OCI-LY1 (cell line): Measurements from ENCODE around the gene KBTBD12.

Experiments
- CTCF ChIP-seq: fragments of 200-600 bp; sonication (generic), shearing (Covaris generic); IDR thresholded peaks from 2 replicates; pipeline ENCODE4 v1.5.1; 2017; ENCODE audit warnings: mild to moderate bottlenecking, antibody characterized with exemption, low read length, moderate library complexity, mixed read lengths
- EZH2 ChIP-seq: fragments of 200-600 bp; sonication (generic), shearing (Covaris generic); IDR thresholded peaks from 2 replicates; pipeline ENCODE4 v1.8.0; 2017; ENCODE audit warnings: borderline replicate concordance, mixed run types, mild to moderate bottlenecking, antibody characterized with exemption, low read length, moderate library complexity, mixed read lengths

DNA sequence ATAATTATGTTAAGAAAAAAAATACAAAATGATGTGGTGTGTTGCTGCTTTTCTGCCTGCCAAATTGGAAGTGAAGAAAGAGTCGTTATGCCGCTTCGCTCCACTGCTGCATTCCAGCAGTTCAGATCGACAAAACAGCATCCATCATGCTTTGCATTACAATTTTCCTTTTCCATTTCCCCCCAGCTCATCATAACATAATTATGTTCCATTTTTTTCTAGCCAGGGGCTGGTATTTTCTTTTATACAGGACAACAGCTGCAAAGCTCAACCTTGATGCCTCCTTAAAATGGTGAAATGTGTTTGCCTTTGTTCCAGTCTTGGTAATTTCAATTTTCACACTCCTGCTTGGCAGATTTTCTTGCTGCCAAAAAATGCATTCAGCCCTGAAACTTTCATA is 44.9 kb upstream of the KBTBD12 start:
- TF ChIP-seq CTCF (no peak), EZH2 (no peak)
